HepG2 (cell line): Measurements from ENCODE around the gene MYD88. TPM values are rescaled to one million over a fixed set of nuclear protein-coding genes. Genes with fewer than 3 reads are reported as not detected.

ENCODE experiments used
- BRD4 ChIP-seq: sonication (generic); formaldehyde crosslinking; IDR thresholded peaks from 2 replicates; pipeline ENCODE4 v1.4.0; 2020; ENCODE audit warnings: missing genetic modification reagents
- HDAC2 ChIP-seq: sonication (generic); formaldehyde crosslinking; IDR thresholded peaks from 2 replicates; pipeline ENCODE4 v1.4.0; 2020; ENCODE audit warnings: missing genetic modification reagents
- HMG20A ChIP-seq: IDR thresholded peaks from 2 replicates; pipeline ENCODE4 v1.6.1; 2016; ENCODE audit warnings: borderline replicate concordance
- HNRNPL ChIP-seq: fragments of 200-400 bp; formaldehyde crosslinking; IDR thresholded peaks from 2 replicates; pipeline ENCODE4 v1.6.1; 2017; ENCODE audit warnings: mild to moderate bottlenecking, low read depth, low read length
- HOXD1 ChIP-seq: sonication (generic); formaldehyde crosslinking; IDR thresholded peaks from 2 replicates; pipeline ENCODE4 v1.5.0; 2020; ENCODE audit warnings: missing genetic modification reagents
- RFX5 ChIP-seq: IDR thresholded peaks from 2 replicates; pipeline ENCODE4 v1.6.1; 2011; ENCODE audit warnings: low read depth, low read length, improper control_type of control experiment
- SP1 ChIP-seq, 2 experiments: fragments of 450-650 bp in 1 of 2; sonication (generic) in 1 of 2; formaldehyde crosslinking in 1 of 2; IDR thresholded peaks; 2 replicates each; pipeline versions ENCODE4 v1.4.0 to v1.6.1; 2016 to 2020; ENCODE audit warnings: missing genetic modification reagents in 1 of 2
- SP140L ChIP-seq: sonication (generic); formaldehyde crosslinking; IDR thresholded peaks from 2 replicates; pipeline ENCODE4 v1.4.0; 2020; ENCODE audit warnings: missing genetic modification reagents, borderline replicate concordance
- TP53 ChIP-seq: sonication (generic); formaldehyde crosslinking; conservative IDR thresholded peaks from 2 replicates; pipeline ENCODE4 v1.4.0; 2020; ENCODE audit warnings: missing genetic modification reagents
- YEATS4 ChIP-seq: sonication (generic); formaldehyde crosslinking; IDR thresholded peaks from 2 replicates; pipeline ENCODE4 v1.4.0; 2020; ENCODE audit warnings: missing genetic modification reagents, borderline replicate concordance
- ZFP36L1 ChIP-seq: sonication (generic); formaldehyde crosslinking; IDR thresholded peaks from 2 replicates; pipeline ENCODE4 v1.8.0; 2022; ENCODE audit warnings: mild to moderate bottlenecking, missing genetic modification reagents, moderate library complexity
- ZFP90 ChIP-seq: sonication (generic); formaldehyde crosslinking; IDR thresholded peaks from 2 replicates; pipeline ENCODE4 v1.8.0; 2022; ENCODE audit warnings: missing genetic modification reagents, mild to moderate bottlenecking, inconsistent platforms, borderline replicate concordance
- ZMYM4 ChIP-seq: sonication (generic); formaldehyde crosslinking; IDR thresholded peaks from 2 replicates; pipeline ENCODE4 v1.8.1; 2023; ENCODE audit warnings: mild to moderate bottlenecking, missing genetic modification reagents
- ZNF563 ChIP-seq: sonication (generic); formaldehyde crosslinking; IDR thresholded peaks from 2 replicates; pipeline ENCODE4 v1.8.0; 2022; ENCODE audit warnings: mild to moderate bottlenecking, moderate library complexity, missing genetic modification reagents
- ZNF841 ChIP-seq: sonication (generic); formaldehyde crosslinking; IDR thresholded peaks from 2 replicates; pipeline ENCODE4 v1.8.1; 2023; ENCODE audit warnings: missing genetic modification reagents, borderline replicate concordance
- polyA plus RNA-seq, 8 experiments: library from polyadenylated mRNA; depleted of rRNA in 3 of 8; stranded (reverse) in 7 of 8; unstranded in 1 of 8; fragments of >200 nt; fragmentation: Illumina TruSeq in 4 of 8; extraction: Trizol in 4 of 8; gene quantifications; 2 replicates each; pipeline versions ENCODE4 v1.2.1 to v1.2.3, GENCODE V29; 2011 to 2016; ENCODE audit warnings: low read depth in 4 of 8, missing spikeins in 1 of 8, mixed read lengths in 1 of 8; ENCODE audit not compliant: insufficient read depth in 1 of 8
- total RNA-seq, 5 experiments: library from RNA; depleted of rRNA; stranded (reverse); fragments of >200 nt; fragmentation: Illumina TruSeq; extraction: Trizol; gene quantifications; 2 replicates each; pipeline ENCODE4 v1.2.3, GENCODE V29; 2016; ENCODE audit warnings: low read depth in 1 of 5
- TF ChIP-seq, protein P1 (sequence below): sonication (generic); formaldehyde crosslinking; IDR thresholded peaks from 2 replicates; pipeline ENCODE4 v1.4.0; 2020; ENCODE audit warnings: missing genetic modification reagents
- TF ChIP-seq, protein P2 (sequence below): sonication (generic); formaldehyde crosslinking; IDR thresholded peaks from 2 replicates; pipeline ENCODE4 v1.5.1; 2020; ENCODE audit warnings: missing genetic modification reagents, mild to moderate bottlenecking, borderline replicate concordance
- TF ChIP-seq, protein P3 (sequence below): sonication (generic); formaldehyde crosslinking; conservative IDR thresholded peaks from 2 replicates; pipeline ENCODE4 v1.4.0; 2020; ENCODE audit warnings: missing genetic modification reagents
- TF ChIP-seq, protein P4 (sequence below): sonication (generic); formaldehyde crosslinking; IDR thresholded peaks from 2 replicates; pipeline ENCODE4 v1.9.0; 2022; ENCODE audit warnings: missing genetic modification reagents, mild to moderate bottlenecking, borderline replicate concordance
- TF ChIP-seq, protein P5 (sequence below): sonication (generic); formaldehyde crosslinking; IDR thresholded peaks from 2 replicates; pipeline ENCODE4 v1.5.0; 2020; ENCODE audit warnings: mild to moderate bottlenecking, missing genetic modification reagents

The MYD88 gene
- total and polyA plus RNA-seq, 2 of the 13 experiments (the other 11 are each of a cell fraction or from before 2014, with no cell fraction given) = 7.6 to 32.7 TPM

DNA sequence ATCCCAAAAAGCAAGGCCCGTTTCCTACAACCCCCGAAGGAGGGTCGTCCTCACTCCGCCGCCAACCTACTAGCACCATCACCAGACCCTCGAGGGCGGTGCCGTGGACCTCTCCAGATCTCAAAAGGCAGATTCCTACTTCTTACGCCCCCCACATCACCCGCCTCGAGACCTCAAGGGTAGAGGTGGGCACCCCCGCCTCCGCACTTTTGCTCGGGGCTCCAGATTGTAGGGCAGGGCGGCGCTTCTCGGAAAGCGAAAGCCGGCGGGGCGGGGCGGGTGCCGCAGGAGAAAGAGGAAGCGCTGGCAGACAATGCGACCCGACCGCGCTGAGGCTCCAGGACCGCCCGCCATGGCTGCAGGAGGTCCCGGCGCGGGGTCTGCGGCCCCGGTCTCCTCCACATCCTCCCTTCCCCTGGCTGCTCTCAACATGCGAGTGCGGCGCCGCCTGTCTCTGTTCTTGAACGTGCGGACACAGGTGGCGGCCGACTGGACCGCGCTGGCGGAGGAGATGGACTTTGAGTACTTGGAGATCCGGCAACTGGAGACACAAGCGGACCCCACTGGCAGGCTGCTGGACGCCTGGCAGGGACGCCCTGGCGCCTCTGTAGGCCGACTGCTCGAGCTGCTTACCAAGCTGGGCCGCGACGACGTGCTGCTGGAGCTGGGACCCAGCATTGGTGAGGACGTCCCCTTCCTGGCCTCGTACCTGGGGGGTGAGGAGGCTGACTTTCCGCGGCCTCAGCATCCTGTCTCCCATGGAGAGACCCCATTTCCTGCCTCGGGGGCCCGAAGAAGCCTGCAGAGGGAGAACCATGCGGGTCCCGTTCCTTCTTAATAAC is at the start of gene MYD88 (continued):
- TF ChIP-seq, protein P1, sequence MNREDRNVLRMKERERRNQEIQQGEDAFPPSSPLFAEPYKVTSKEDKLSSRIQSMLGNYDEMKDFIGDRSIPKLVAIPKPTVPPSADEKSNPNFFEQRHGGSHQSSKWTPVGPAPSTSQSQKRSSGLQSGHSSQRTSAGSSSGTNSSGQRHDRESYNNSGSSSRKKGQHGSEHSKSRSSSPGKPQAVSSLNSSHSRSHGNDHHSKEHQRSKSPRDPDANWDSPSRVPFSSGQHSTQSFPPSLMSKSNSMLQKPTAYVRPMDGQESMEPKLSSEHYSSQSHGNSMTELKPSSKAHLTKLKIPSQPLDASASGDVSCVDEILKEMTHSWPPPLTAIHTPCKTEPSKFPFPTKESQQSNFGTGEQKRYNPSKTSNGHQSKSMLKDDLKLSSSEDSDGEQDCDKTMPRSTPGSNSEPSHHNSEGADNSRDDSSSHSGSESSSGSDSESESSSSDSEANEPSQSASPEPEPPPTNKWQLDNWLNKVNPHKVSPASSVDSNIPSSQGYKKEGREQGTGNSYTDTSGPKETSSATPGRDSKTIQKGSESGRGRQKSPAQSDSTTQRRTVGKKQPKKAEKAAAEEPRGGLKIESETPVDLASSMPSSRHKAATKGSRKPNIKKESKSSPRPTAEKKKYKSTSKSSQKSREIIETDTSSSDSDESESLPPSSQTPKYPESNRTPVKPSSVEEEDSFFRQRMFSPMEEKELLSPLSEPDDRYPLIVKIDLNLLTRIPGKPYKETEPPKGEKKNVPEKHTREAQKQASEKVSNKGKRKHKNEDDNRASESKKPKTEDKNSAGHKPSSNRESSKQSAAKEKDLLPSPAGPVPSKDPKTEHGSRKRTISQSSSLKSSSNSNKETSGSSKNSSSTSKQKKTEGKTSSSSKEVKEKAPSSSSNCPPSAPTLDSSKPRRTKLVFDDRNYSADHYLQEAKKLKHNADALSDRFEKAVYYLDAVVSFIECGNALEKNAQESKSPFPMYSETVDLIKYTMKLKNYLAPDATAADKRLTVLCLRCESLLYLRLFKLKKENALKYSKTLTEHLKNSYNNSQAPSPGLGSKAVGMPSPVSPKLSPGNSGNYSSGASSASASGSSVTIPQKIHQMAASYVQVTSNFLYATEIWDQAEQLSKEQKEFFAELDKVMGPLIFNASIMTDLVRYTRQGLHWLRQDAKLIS (CRISPR knock-in tag) = 0 out of 2 replicates have a peak, but pooled peaks have one; percentile 43
- no peak for TF ChIP-seq ZFP36L1 (CRISPR knock-in tag)
- peak; percentile 79 for TF ChIP-seq ZNF563 (CRISPR knock-in tag)
- TF ChIP-seq, protein P2, sequence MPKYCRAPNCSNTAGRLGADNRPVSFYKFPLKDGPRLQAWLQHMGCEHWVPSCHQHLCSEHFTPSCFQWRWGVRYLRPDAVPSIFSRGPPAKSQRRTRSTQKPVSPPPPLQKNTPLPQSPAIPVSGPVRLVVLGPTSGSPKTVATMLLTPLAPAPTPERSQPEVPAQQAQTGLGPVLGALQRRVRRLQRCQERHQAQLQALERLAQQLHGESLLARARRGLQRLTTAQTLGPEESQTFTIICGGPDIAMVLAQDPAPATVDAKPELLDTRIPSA (CRISPR knock-in tag) = no peak
- TF ChIP-seq, protein P3, sequence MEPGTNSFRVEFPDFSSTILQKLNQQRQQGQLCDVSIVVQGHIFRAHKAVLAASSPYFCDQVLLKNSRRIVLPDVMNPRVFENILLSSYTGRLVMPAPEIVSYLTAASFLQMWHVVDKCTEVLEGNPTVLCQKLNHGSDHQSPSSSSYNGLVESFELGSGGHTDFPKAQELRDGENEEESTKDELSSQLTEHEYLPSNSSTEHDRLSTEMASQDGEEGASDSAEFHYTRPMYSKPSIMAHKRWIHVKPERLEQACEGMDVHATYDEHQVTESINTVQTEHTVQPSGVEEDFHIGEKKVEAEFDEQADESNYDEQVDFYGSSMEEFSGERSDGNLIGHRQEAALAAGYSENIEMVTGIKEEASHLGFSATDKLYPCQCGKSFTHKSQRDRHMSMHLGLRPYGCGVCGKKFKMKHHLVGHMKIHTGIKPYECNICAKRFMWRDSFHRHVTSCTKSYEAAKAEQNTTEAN (CRISPR knock-in tag) = 0 out of 2 replicates have a peak, but pooled peaks have one; percentile 19
- peak; percentile 92 for TF ChIP-seq ZFP90
- TF ChIP-seq YEATS4 (CRISPR knock-in tag) = peak; percentile 87; the same call in 1 of the 2 replicates
- TF ChIP-seq RFX5 = 0 out of 2 replicates have a peak, but pooled peaks have one; percentile 7
- TF ChIP-seq, protein P4, sequence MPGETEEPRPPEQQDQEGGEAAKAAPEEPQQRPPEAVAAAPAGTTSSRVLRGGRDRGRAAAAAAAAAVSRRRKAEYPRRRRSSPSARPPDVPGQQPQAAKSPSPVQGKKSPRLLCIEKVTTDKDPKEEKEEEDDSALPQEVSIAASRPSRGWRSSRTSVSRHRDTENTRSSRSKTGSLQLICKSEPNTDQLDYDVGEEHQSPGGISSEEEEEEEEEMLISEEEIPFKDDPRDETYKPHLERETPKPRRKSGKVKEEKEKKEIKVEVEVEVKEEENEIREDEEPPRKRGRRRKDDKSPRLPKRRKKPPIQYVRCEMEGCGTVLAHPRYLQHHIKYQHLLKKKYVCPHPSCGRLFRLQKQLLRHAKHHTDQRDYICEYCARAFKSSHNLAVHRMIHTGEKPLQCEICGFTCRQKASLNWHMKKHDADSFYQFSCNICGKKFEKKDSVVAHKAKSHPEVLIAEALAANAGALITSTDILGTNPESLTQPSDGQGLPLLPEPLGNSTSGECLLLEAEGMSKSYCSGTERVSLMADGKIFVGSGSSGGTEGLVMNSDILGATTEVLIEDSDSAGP (CRISPR knock-in tag) = peak; percentile 89
- no peak for TF ChIP-seq HMG20A (CRISPR knock-in tag)
- TF ChIP-seq HNRNPL = 0 out of 2 replicates have a peak, but pooled peaks have one; percentile 51
- no peak for TF ChIP-seq SP140L (CRISPR knock-in tag)
- TF ChIP-seq ZNF841 (CRISPR knock-in tag) = no peak
- TF ChIP-seq BRD4 (CRISPR knock-in tag) = peak; percentile 72; the same call in 1 of the 2 replicates
- TF ChIP-seq ZMYM4 (CRISPR knock-in tag) = peak; percentile 54; the same call in 1 of the 2 replicates
- TF ChIP-seq, protein P5, sequence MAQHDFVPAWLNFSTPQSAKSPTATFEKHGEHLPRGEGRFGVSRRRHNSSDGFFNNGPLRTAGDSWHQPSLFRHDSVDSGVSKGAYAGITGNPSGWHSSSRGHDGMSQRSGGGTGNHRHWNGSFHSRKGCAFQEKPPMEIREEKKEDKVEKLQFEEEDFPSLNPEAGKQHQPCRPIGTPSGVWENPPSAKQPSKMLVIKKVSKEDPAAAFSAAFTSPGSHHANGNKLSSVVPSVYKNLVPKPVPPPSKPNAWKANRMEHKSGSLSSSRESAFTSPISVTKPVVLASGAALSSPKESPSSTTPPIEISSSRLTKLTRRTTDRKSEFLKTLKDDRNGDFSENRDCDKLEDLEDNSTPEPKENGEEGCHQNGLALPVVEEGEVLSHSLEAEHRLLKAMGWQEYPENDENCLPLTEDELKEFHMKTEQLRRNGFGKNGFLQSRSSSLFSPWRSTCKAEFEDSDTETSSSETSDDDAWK = no peak
- peak; percentile 54; the same call in 1 of the 2 replicates for TF ChIP-seq HOXD1 (CRISPR knock-in tag)
- no peak for TF ChIP-seq SP1 (IDR thresholded peaks at IDR 0.05)
- TF ChIP-seq SP1 (CRISPR knock-in tag; IDR thresholded peaks at IDR 0.05) = no peak
- 0 out of 2 replicates have a peak, but pooled peaks have one; percentile 63 for TF ChIP-seq TP53 (CRISPR knock-in tag)
- peak; percentile 72 for TF ChIP-seq HDAC2 (CRISPR knock-in tag)
